Colonic mucosa (tissue), 4 donors: ENCODE results near the gene CCDC9B. TPM values are rescaled to one million over a fixed set of nuclear protein-coding genes. Genes with fewer than 3 reads are reported as not detected.

ENCODE experiments used
- DNase-seq: peaks from one replicate; pipeline ENCODE4 v3.0.0-alpha.2; 2020
- H3K27ac ChIP-seq: fragments of 200-600 bp; one replicate; pipeline ENCODE4 v1.8.0; 2021
- H3K27me3 ChIP-seq: fragments of 200-600 bp; one replicate; pipeline ENCODE4 v1.8.0; 2021
- H3K36me3 ChIP-seq: fragments of 200-600 bp; one replicate; pipeline ENCODE4 v1.8.0; 2021
- H3K4me1 ChIP-seq: fragments of 200-600 bp; one replicate; pipeline ENCODE4 v1.8.0; 2021; ENCODE audit warnings: mild to moderate bottlenecking
- H3K4me3 ChIP-seq: fragments of 200-600 bp; one replicate; pipeline ENCODE4 v1.8.0; 2021
- H3K9ac ChIP-seq, 2 donors: one replicate each; pipeline ENCODE4 v1.7.0; 2013; ENCODE audit warnings: control low read depth in 2 of 2, low read depth in 2 of 2, low read length in 2 of 2
- H3K9me3 ChIP-seq: fragments of 200-600 bp; one replicate; pipeline ENCODE4 v1.8.0; 2021
- CTCF ChIP-seq: fragments of 200-600 bp; IDR thresholded peaks from one replicate; pipeline ENCODE4 v1.8.0; 2022; ENCODE audit warnings: antibody characterized with exemption, mild to moderate bottlenecking
- intact Hi-C: fragments of 100-400 bp; cut with DNase I; formaldehyde crosslinking; loops from one replicate; pipeline ENCODE4 v1.14.1; 2022
- total RNA-seq, 2 donors: library from RNA; stranded (reverse); fragmentation: NEBNext Ultra II Directional in 1 of 2; extraction: Animal tissue kit (Norgen Biotek cat#: 25700) in 1 of 2; gene quantifications; one replicate each; pipeline ENCODE4 v1.2.1, GENCODE V29; 2021
- donor health status: healthy.
- donor health status: DM: no; HTN: no; CAD: no.
- donor health status: DM: no; HTN: no; CAD: no.

The CCDC9B gene
- total RNA-seq, 2 donors from 2014 or later, result 13.1 to 28.7 TPM

GRCh38 chr15:40313531-40314398, 27.0 kb downstream of the CCDC9B start:
- no peak for TF ChIP-seq CTCF
- H3K4me1 ChIP-seq, result no peaks in the 10 kb centered on the region
- intact Hi-C loops, result loop anchor here (5.0 kb wide), 1 partner anchor 36 kb away; no protein-coding TSS in a partner anchor
- H3K27me3 ChIP-seq, result no peaks in the 10 kb centered on the region
- DNase-seq, result peak; percentile 87
- H3K4me3 ChIP-seq, result no peak overlapping the region
- H3K27ac ChIP-seq, result no peak overlapping the region
- no peaks in the 10 kb centered on the region for H3K9me3 ChIP-seq
- H3K36me3 ChIP-seq, result no peaks in the 10 kb centered on the region
- H3K9ac ChIP-seq, result no peak overlapping the region

- intact Hi-C loops, result loop anchor here (5.0 kb wide), 1 partner anchor 35 kb away; no protein-coding TSS in a partner anchor
- Histone ChIP-seq H3K9me3 (no peaks in the 10 kb centered on the region), H3K4me1 (no peaks in the 10 kb centered on the region), H3K36me3 (no peaks in the 10 kb centered on the region), H3K27ac (no peak overlapping the region), H3K27me3 (no peaks in the 10 kb centered on the region), H3K9ac (no peak overlapping the region), H3K4me3 (no peak overlapping the region)
- TF ChIP-seq CTCF, result no peak
- no peak for DNase-seq
These were observed 28.2 kb downstream of the CCDC9B start for GRCh38 chr15:40312370-40313158.

- Histone ChIP-seq H3K9ac (no peak overlapping the region), H3K9me3 (no peaks in the 10 kb centered on the region), H3K4me3 (no peak overlapping the region), H3K27ac (no peak overlapping the region), H3K4me1 (no peaks in the 10 kb centered on the region), H3K27me3 (no peaks in the 10 kb centered on the region), H3K36me3 (no peaks in the 10 kb centered on the region)
- intact Hi-C loops, result loop anchor here (5.0 kb wide), 1 partner anchor 34 kb away; no protein-coding TSS in a partner anchor
- no peak for TF ChIP-seq CTCF
- DNase-seq, result no peak
These were observed 29.7 kb downstream of the CCDC9B start for GRCh38 chr15:40310993-40311392.

- intact Hi-C loops, result loop anchor here (5.0 kb wide), 1 partner anchor 33 kb away; no protein-coding TSS in a partner anchor
- H3K9ac ChIP-seq, result no peak overlapping the region
- H3K4me3 ChIP-seq, result no peak overlapping the region
- H3K27me3 ChIP-seq, result no peaks in the 10 kb centered on the region
- H3K9me3 ChIP-seq, result no peaks in the 10 kb centered on the region
- no peaks in the 10 kb centered on the region for H3K36me3 ChIP-seq
- peak; percentile 68 for TF ChIP-seq CTCF
- no peaks in the 10 kb centered on the region for H3K4me1 ChIP-seq
- no peak overlapping the region for H3K27ac ChIP-seq
- DNase-seq, result peak; percentile 64
These were observed 30.5 kb downstream of the CCDC9B start for GRCh38 chr15:40310001-40310959.
